GM10266 (cell line): ENCODE data around the gene HPRT1.

Experiments used
- DNase-seq: peaks from one replicate; pipeline ENCODE4 v3.0.0; 2012; ENCODE audit errors: extremely low spot score
- CTCF ChIP-seq: IDR thresholded peaks from 2 replicates; pipeline ENCODE4 v1.5.1; 2012; ENCODE audit warnings: mild to moderate bottlenecking, low read depth; ENCODE audit not compliant: control insufficient read depth, insufficient read depth; ENCODE audit errors: missing control alignments

HPRT1 gene

GRCh38 chrX:134484039-134484438 lies 24.1 kb downstream of the HPRT1 start:
- TF ChIP-seq CTCF: peak; percentile 42
- no peak for DNase-seq

- no peak for DNase-seq
- TF ChIP-seq CTCF: no peak
Observed at GRCh38 chrX:134501941-134502340, 42.0 kb downstream of the HPRT1 start.

DNA sequence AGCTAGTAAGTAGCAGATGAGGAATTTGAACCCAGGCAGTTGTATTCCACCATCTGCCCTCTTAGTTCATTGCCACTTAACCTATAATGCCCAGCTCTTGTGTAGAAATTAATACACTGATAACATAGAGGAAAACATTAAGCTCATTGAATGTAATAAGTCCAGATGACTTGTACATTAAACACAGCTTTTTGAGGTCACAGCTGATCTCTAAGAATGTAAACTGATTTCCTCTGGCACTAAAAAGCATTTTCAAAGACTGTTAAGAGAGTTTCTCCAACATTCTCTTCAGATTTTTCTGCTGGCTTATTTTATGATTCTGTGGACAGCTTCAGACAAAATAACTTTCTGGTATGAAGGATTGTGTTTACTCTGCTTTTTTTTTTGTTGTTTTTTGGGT lies 42.7 kb downstream of the HPRT1 start:
- DNase-seq: no peak
- TF ChIP-seq CTCF: no peak

DNA sequence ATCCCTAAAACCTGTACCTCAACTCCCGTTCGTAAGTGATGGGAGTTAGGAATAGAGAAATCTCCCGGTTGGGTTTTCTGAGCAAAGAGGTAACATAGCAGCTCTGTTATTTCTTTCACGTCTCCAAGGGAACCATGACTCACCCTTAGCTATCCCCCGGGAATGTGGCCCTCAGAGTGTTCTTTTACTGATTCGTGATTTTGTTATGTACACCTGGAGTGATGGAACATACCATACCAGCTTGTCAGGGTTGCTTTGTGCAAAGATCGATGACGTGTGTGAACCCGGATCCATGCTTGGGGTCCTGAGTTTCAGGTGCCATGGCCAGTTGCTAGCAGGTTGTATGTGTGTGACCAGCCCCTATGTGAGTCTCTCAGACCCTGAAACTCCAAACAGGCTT lies 52.6 kb downstream of the HPRT1 start:
- no peak for TF ChIP-seq CTCF
- DNase-seq: no peak

DNA sequence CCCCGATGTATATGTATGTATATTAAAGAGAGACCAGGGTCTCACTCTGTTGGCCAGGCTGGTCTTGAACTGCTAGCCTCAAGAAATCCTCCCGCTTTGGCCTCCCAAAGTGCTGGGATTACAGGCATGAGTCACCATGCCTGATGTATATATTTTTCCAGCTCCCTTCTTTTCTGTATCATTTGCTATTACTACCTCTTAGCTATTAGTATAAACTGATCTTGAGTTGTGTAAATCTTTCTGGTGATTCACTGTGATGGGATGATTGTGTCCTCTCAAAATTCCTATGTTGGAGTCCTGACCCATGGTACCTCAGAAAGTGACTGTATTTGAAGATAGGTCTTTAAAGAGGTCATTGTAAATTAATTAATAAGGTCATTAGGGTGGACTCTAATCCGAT lies 53.1 kb downstream of the HPRT1 start:
- DNase-seq: no peak
- TF ChIP-seq CTCF: no peak

- TF ChIP-seq CTCF: peak; percentile 52
- no peak for DNase-seq
Observed at GRCh38 chrX:134520860-134521390, 61.0 kb downstream of the HPRT1 start.

DNA sequence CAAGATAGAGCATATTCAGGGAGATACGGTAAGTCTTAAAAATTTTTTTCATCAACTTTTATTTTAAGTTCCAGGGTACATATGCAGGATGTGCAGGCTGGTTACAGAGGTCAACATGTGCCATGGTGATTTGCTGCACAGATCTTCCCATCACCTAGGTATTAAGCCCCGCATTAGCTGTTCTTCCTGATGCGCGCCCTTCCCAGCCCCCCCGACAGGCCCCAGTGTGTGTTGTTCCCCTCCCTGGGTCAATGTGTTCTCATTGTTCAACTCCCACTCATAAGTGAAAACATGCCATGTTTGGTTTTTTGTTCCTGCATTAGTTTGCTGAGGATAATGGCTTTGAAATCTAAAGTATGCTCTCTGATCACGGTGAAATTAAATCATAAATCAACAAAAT lies 64.2 kb downstream of the HPRT1 start:
- no peak for TF ChIP-seq CTCF

More for the DNA sequence above, 64.2 kb downstream of the HPRT1 start:
- no peak for DNase-seq
